SU-DHL-6 (cell line): Measurements from ENCODE around the gene SMCHD1.

Experiments
- CTCF ChIP-seq: fragments of 200-600 bp; sonication (generic); IDR thresholded peaks from one replicate; pipeline ENCODE4 v1.5.1; 2017; ENCODE audit warnings: antibody characterized with exemption, mild to moderate bottlenecking, low read length, moderate library complexity; ENCODE audit not compliant: insufficient read depth, poor library complexity, severe bottlenecking
- EZH2phosphoT487 ChIP-seq: fragments of 200-600 bp; sonication (generic), shearing (Covaris generic); conservative IDR thresholded peaks from 2 replicates; pipeline ENCODE4 v1.6.1; 2018; ENCODE audit warnings: mild to moderate bottlenecking, antibody characterized with exemption, low read length, moderate library complexity, mixed read lengths

DNA sequence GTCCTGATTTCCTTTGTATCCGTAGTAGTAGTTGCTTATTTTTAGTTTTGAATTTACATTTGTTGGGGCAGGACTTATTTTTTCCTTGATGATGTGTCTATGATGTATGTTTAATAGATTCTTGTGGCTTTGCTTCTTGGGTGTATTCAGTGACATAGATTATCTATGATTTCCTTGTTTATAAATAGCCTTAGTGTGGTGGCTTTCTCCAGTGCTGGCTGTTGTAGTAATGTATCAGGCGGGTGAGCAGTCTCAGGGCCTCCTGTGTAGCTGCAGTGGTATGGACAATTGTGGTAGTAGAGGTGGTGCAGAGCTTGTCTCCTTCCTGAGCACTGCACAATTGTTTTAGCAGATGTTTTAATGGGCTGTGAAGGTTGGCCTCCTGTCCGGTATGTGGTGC lies 60.5 kb downstream of the SMCHD1 start:
- TF ChIP-seq CTCF (no peak), EZH2phosphoT487 (no peak)
